A673 (cell line): Measurements from ENCODE around the gene MED27.

ENCODE experiments used
- CTCF ChIP-seq: fragments of 300-800, 200-600 bp; sonication (generic); conservative IDR thresholded peaks from 2 replicates; pipeline ENCODE4 v1.5.1; 2017; ENCODE audit warnings: low read depth, mild to moderate bottlenecking, antibody characterized with exemption, low read length, moderate library complexity, mixed read lengths
- EZH2 ChIP-seq: fragments of 200-600 bp; sonication (generic); IDR thresholded peaks from 2 replicates; pipeline ENCODE4 v1.6.1; 2017; ENCODE audit warnings: borderline replicate concordance, low read depth, mild to moderate bottlenecking, mixed read lengths, antibody characterized with exemption, low read length; ENCODE audit not compliant: poor library complexity, severe bottlenecking

GRCh38 chr9:131843989-131844744, 235.5 kb downstream of the MED27 start:
- TF ChIP-seq CTCF (no peak), EZH2 (no peak)
